ENCODE data around the gene ADGRG4. TPM values are rescaled to one million over a fixed set of nuclear protein-coding genes. Genes with fewer than 3 reads are reported as not detected.

ADGRG4 gene
- total RNA-seq, 2 donors from 2014 or later: not detected

Other genes with a start within 250 kb of the ADGRG4 start
- 100 to 1,000 TPM in 1 of 2 donors, 10 to 100 TPM in 1; 40.2 to 125 TPM for gene FHL1, start 153.4 kb upstream of the ADGRG4 start, total RNA-seq
- gene MAP7D3, start 49.6 kb upstream of the ADGRG4 start, total RNA-seq: 10 to 100 TPM in 1 of 2 donors, 1 to 10 TPM in 1; 6.7 to 12.2 TPM
- gene BRS3, start 187.0 kb downstream of the ADGRG4 start, total RNA-seq: not detected
- gene HTATSF1, start 196.6 kb downstream of the ADGRG4 start, total RNA-seq: 10 to 100 TPM; 27.8 to 44.2 TPM
- gene VGLL1, start 231.3 kb downstream of the ADGRG4 start, total RNA-seq: 1 to 10 TPM in 1 of 2 donors, not detected in 1; 1.0 TPM